ENCODE measurements around the gene MAG.

MAG gene

GRCh38 chr19:35360880-35361420, 69.0 kb downstream of the MAG start:
- no peak for DNase-seq (ENCODE audit: extremely low read depth, low read depth)
- TF ChIP-seq CTCF (IDR thresholded peaks at IDR 0.05; ENCODE audit: low read depth, low read length, missing control alignments) = no peak
- H3K4me3 ChIP-seq (replicated peaks; ENCODE audit: low read depth, low read length) = no peak overlapping the region

GRCh38 chr19:35362261-35363000, 70.5 kb downstream of the MAG start:
- no peak overlapping the region for H3K4me3 ChIP-seq (replicated peaks; ENCODE audit: low read depth, low read length)
- no peak for DNase-seq (ENCODE audit: extremely low read depth, low read depth)
- no peak for TF ChIP-seq CTCF (IDR thresholded peaks at IDR 0.05; ENCODE audit: low read depth, low read length, missing control alignments)

GRCh38 chr19:35363001-35363590, 71.1 kb downstream of the MAG start:
- no peak for TF ChIP-seq CTCF (IDR thresholded peaks at IDR 0.05; ENCODE audit: low read depth, low read length, missing control alignments)
- DNase-seq (ENCODE audit: extremely low read depth, low read depth) = no peak
- no peak overlapping the region for H3K4me3 ChIP-seq (replicated peaks; ENCODE audit: low read depth, low read length)
